ENCODE results near the gene CYP2R1. TPM values are rescaled to one million over a fixed set of nuclear protein-coding genes. Genes with fewer than 3 reads are reported as not detected.

Gene CYP2R1
- total and polyA plus RNA-seq, 2 of the 8 experiments (the other 6 are each of a cell fraction or from before 2014, with no cell fraction given): 8.3 to 12.9 TPM

DNA sequence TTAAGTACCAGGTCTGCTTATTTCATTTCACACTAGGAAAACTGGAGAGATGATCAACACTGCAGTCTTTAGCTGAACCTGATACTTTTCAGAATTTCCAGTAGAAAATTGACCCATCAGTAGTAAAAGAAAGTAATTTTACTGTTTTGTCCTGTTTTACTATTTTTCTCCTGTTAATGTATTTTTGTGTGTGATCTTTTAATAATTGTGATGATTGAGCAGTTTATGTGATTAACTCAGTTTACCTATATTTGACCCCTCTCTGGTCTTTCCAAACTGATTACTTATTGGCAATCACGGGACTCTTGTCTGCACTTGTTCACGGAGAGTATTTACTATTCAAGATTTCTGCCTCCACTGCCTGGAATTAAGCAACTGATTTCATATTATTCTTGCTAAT is 546 bp upstream of the CYP2R1 start (continued):
- TF ChIP-seq HDAC2 (IDR thresholded peaks at IDR 0.05; ENCODE audit: borderline replicate concordance in 1 of 2, low read depth in 2 of 2, low read length in 2 of 2): no peak
